Measurements from ENCODE around the gene SIVA1. TPM values are rescaled to one million over a fixed set of nuclear protein-coding genes. Genes with fewer than 3 reads are reported as not detected.

SIVA1 gene
- total and polyA plus RNA-seq, 9 of the 15 experiments (the other 6 are each of a cell fraction or from before 2014, with no cell fraction given), result 4.2 to 186 (median 54.2) TPM

DNA sequence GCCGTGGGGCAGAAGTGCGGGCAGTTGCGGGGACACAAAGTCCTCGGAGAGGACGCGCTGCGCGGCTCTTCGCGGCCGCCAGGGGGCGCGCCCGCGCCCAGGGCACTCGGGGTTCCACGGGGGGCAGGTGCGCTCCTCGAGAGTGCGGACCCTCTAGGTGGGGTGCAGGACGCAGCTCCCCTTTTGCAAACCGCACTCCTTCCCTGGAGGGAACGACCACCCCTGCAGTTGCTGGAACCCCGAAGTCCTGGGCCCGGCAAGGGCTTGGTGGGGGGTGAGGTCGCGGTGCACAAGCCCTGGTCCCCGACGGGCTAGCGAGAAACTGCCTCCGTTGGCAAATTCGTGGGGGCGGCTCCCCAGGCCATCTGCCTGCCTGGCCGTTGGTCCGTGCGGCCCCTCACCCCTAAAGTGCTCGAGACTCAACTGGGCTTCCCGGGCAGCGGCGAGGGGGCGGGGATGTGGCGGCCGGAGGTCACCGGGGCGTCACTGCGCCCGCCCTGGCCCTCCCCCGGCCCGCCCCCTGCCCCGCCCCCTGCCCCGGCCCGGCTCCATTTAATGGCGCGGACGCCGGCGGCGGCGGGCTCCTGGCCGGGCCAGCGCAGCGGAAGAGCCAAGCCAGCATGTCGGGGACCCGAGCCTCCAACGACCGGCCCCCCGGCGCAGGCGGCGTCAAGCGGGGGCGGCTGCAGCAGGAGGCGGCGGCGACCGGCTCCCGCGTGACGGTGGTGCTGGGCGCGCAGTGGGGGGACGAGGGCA, 29.1 kb upstream of the SIVA1 start, which contains the start of gene ADSS1 (continued):
- TF ChIP-seq, protein P1, sequence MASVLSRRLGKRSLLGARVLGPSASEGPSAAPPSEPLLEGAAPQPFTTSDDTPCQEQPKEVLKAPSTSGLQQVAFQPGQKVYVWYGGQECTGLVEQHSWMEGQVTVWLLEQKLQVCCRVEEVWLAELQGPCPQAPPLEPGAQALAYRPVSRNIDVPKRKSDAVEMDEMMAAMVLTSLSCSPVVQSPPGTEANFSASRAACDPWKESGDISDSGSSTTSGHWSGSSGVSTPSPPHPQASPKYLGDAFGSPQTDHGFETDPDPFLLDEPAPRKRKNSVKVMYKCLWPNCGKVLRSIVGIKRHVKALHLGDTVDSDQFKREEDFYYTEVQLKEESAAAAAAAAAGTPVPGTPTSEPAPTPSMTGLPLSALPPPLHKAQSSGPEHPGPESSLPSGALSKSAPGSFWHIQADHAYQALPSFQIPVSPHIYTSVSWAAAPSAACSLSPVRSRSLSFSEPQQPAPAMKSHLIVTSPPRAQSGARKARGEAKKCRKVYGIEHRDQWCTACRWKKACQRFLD (CRISPR knock-in tag; IDR thresholded peaks at IDR 0.05), result no peak
- TF ChIP-seq, protein P2, sequence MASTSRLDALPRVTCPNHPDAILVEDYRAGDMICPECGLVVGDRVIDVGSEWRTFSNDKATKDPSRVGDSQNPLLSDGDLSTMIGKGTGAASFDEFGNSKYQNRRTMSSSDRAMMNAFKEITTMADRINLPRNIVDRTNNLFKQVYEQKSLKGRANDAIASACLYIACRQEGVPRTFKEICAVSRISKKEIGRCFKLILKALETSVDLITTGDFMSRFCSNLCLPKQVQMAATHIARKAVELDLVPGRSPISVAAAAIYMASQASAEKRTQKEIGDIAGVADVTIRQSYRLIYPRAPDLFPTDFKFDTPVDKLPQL (IDR thresholded peaks at IDR 0.05; ENCODE audit: extremely low read depth, insufficient read length), result no peak
- TF ChIP-seq, protein P3, sequence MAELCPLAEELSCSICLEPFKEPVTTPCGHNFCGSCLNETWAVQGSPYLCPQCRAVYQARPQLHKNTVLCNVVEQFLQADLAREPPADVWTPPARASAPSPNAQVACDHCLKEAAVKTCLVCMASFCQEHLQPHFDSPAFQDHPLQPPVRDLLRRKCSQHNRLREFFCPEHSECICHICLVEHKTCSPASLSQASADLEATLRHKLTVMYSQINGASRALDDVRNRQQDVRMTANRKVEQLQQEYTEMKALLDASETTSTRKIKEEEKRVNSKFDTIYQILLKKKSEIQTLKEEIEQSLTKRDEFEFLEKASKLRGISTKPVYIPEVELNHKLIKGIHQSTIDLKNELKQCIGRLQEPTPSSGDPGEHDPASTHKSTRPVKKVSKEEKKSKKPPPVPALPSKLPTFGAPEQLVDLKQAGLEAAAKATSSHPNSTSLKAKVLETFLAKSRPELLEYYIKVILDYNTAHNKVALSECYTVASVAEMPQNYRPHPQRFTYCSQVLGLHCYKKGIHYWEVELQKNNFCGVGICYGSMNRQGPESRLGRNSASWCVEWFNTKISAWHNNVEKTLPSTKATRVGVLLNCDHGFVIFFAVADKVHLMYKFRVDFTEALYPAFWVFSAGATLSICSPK (IDR thresholded peaks at IDR 0.05; ENCODE audit: borderline replicate concordance), result no peak
- peak; percentile 59 for TF ChIP-seq TAF1 (IDR thresholded peaks at IDR 0.05; ENCODE audit: control insufficient read depth, extremely low read depth, insufficient read depth, low read length, severe bottlenecking)
- TF ChIP-seq, protein P4, sequence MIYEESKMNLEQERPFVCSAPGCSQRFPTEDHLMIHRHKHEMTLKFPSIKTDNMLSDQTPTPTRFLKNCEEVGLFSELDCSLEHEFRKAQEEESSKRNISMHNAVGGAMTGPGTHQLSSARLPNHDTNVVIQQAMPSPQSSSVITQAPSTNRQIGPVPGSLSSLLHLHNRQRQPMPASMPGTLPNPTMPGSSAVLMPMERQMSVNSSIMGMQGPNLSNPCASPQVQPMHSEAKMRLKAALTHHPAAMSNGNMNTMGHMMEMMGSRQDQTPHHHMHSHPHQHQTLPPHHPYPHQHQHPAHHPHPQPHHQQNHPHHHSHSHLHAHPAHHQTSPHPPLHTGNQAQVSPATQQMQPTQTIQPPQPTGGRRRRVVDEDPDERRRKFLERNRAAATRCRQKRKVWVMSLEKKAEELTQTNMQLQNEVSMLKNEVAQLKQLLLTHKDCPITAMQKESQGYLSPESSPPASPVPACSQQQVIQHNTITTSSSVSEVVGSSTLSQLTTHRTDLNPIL (CRISPR knock-in tag; IDR thresholded peaks at IDR 0.05), result no peak
- peak; percentile 84 for TF ChIP-seq POLR2G (IDR thresholded peaks at IDR 0.05; ENCODE audit: low read depth, low read length)
- TF ChIP-seq, protein P5, sequence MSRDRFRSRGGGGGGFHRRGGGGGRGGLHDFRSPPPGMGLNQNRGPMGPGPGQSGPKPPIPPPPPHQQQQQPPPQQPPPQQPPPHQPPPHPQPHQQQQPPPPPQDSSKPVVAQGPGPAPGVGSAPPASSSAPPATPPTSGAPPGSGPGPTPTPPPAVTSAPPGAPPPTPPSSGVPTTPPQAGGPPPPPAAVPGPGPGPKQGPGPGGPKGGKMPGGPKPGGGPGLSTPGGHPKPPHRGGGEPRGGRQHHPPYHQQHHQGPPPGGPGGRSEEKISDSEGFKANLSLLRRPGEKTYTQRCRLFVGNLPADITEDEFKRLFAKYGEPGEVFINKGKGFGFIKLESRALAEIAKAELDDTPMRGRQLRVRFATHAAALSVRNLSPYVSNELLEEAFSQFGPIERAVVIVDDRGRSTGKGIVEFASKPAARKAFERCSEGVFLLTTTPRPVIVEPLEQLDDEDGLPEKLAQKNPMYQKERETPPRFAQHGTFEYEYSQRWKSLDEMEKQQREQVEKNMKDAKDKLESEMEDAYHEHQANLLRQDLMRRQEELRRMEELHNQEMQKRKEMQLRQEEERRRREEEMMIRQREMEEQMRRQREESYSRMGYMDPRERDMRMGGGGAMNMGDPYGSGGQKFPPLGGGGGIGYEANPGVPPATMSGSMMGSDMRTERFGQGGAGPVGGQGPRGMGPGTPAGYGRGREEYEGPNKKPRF (IDR thresholded peaks at IDR 0.05; ENCODE audit: low read depth, low read length), result no peak
- no peak for TF ChIP-seq SIN3A (IDR thresholded peaks at IDR 0.05; ENCODE audit: borderline replicate concordance in 2 of 2, control insufficient read depth in 1 of 2, low read depth in 2 of 2, low read length in 2 of 2)
- TF ChIP-seq, protein P6, sequence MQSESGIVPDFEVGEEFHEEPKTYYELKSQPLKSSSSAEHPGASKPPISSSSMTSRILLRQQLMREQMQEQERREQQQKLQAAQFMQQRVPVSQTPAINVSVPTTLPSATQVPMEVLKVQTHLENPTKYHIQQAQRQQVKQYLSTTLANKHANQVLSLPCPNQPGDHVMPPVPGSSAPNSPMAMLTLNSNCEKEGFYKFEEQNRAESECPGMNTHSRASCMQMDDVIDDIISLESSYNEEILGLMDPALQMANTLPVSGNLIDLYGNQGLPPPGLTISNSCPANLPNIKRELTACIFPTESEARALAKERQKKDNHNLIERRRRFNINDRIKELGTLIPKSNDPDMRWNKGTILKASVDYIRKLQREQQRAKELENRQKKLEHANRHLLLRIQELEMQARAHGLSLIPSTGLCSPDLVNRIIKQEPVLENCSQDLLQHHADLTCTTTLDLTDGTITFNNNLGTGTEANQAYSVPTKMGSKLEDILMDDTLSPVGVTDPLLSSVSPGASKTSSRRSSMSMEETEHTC (IDR thresholded peaks at IDR 0.05), result no peak
- TF ChIP-seq, protein P7, sequence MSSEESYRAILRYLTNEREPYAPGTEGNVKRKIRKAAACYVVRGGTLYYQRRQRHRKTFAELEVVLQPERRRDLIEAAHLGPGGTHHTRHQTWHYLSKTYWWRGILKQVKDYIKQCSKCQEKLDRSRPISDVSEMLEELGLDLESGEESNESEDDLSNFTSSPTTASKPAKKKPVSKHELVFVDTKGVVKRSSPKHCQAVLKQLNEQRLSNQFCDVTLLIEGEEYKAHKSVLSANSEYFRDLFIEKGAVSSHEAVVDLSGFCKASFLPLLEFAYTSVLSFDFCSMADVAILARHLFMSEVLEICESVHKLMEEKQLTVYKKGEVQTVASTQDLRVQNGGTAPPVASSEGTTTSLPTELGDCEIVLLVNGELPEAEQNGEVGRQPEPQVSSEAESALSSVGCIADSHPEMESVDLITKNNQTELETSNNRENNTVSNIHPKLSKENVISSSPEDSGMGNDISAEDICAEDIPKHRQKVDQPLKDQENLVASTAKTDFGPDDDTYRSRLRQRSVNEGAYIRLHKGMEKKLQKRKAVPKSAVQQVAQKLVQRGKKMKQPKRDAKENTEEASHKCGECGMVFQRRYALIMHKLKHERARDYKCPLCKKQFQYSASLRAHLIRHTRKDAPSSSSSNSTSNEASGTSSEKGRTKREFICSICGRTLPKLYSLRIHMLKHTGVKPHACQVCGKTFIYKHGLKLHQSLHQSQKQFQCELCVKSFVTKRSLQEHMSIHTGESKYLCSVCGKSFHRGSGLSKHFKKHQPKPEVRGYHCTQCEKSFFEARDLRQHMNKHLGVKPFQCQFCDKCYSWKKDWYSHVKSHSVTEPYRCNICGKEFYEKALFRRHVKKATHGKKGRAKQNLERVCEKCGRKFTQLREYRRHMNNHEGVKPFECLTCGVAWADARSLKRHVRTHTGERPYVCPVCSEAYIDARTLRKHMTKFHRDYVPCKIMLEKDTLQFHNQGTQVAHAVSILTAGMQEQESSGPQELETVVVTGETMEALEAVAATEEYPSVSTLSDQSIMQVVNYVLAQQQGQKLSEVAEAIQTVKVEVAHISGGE (CRISPR knock-in tag; IDR thresholded peaks at IDR 0.05), result no peak
- peak in 1 of 2 experiments; percentile 43; a peak in 1 of 4 replicates for TF ChIP-seq HDAC1 (IDR thresholded peaks at IDR 0.05)

Measured in K562 (cell line).